HG03025 (cell line): Measurements from ENCODE around the gene OPCML.

Source experiments
- ATAC-seq: cut with Tn5 transposase; IDR thresholded peaks from one replicate; pipeline ENCODE4 v1.9.1; 2021; ENCODE audit warnings: mild to moderate bottlenecking, moderate library complexity; ENCODE audit not compliant: unreplicated experiment, low FRiP score

Gene OPCML

DNA sequence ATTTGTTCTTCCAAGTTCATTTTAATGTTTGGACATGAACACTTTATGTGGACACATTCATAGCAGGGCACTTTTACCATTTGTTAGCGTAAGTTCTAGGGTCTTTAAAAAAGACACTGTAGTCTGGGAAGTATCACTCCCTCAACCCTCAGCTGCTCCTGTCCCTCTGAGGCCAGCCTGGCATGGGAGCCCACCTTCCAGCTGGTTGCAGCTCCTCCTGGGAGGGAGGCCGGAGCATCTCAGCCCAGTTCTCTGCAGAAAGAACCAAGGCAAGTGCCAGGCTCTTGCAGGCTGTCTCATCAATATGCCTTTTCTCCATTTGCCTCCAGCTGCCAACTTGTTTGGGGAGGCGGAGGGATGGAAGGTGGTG, 150.6 kb downstream of the OPCML start:
- no peak for ATAC-seq

DNA sequence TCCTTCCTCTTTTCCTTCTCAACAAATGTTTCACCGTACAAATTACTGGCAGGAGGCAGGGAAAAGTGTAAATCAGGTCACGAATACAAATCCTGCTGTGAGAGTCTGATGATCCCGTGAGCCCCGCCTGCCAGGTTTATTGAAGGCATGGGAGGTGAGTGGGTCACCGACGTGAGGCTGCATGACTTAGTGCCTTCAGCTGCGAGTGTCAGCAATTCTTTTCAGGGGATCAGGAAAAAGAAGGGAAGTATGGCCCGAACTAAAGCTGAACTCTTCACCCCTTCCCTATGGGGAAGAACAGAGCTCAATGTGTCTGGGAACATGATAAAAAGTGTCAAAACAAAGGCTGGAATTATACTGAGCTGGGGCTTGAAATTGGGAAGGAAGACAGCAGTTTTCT, 166.2 kb downstream of the OPCML start:
- ATAC-seq = no peak

DNA sequence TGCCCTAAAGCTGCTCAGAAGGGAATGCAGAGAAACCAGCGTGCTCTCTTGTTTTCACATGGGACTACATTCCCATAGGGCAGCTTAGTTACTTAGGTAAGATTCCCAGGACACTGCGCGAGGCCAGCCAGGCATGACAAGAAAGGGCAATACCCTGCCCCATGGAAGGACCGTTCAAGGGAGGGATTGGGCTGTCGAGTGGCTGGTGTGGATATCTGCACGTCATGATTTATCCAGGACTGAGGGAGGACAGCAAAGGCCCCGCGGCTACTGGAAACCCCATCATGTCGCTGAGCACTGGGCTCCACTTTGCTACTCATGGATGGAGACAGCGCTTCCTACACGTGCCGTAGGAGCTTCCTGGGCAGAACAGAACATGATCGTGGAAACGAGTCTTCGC, 169.4 kb downstream of the OPCML start:
- ATAC-seq = no peak

DNA sequence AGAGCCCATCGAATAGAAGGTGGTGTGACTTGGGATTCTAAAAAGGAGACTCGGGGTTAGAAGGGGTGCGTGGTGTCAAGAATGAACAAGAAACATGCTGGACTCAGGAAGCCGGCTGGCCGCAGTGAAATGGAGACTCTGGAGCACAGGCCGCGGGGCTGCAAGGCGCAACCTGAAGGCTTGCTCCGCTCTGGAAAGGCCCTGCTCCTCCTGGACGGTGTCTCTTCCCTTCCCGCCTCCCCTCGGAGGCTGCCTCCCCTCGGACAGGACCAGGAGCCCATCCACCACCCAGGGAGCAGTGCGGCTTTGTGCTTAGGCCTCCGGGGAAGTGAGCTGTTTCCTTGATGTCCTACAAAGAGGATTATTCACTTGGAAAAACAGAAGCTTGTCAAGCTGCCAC, 170.1 kb downstream of the OPCML start:
- no peak for ATAC-seq

DNA sequence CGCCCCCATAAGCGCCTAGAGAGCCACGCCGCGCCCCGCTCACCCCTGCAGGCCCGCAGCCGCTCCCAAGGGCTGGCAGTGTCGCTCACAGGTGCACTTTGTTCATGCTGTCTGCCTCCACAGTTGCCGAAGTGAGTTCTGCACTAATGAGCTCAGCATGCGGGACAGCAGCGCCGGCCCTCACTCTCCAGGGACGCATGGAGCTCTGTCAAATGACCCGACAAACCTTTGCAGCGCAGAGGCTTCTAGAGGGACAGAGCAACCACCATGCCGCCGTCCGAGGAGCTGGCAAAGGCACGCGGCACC, 170.7 kb downstream of the OPCML start:
- ATAC-seq = no peak

DNA sequence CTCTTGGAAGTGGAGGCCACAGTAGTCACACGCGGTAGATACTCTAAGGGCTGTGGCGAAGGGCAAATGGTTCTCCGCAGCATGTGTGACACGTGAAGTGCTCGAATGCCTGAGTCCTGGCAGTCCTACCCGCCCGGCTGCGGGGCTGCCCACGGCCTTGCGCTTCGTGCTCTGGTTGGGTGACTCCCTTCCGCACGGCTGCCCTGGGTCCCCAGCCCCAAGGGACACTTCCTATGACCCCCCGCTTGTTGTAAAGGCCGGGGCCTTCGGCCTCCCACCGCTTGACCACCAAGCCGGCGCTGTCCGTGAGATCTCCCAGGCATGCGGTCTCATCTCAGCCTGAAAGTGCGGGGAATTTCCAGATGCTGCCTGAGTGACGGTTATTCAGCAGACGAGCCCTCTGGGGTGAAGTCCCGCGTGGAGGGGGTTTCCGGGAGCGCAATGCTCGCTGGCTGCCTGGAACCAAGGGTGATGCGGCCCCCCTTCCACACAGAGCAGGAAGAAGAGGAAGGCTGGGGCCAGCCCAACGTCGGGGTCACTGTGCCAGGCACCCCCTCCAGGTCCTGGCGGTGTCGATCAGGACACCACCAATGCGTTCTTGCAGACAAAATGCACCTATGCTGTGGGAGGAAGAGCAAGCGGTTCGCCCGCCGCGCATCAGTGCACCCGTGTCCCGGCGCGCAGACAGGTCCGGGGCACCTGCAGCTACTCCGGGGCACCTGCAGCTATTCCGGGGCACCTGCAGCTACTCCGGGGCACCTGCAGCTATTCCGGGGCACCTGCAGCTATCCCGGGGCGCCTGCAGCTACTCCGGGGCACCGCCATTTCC, 171.2 kb downstream of the OPCML start:
- ATAC-seq = no peak

DNA sequence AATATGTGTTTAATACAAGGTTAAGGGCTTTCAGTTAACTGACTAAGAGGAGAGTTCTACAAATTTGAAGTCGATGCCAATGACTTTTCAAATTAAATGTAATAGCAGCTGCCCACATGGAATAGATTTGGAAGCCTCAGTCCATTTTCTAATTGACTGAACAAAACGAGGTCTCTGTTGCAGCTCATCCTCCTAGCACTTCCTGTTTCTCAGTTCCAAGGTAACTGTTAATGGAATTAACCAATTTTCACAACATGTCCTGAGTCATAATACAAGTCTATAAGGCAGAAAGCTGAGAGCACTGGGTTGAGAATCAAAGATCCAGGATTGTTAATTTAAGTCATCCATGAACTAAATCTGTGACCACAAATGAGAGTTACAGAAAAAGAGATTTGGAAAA, 177.2 kb downstream of the OPCML start:
- no peak for ATAC-seq

DNA sequence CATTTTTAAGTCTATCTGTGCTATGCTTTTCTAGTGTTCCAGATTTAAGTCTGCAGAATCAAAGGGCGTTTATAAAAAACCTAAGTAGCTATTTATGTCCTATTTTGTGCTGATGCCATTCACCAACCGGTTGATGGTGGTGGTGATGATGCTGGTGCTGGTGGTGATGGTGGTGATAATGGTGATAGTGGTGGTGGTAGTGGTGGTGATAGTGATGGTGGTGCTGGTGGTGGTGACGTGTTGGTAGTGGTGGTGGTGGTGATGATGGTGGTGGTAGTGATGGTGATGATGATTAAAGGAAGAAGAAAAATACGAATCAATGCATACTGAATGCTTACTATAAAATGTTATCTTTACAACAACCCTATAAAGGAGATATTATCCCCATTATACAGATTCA, 178.2 kb downstream of the OPCML start:
- no peak for ATAC-seq

DNA sequence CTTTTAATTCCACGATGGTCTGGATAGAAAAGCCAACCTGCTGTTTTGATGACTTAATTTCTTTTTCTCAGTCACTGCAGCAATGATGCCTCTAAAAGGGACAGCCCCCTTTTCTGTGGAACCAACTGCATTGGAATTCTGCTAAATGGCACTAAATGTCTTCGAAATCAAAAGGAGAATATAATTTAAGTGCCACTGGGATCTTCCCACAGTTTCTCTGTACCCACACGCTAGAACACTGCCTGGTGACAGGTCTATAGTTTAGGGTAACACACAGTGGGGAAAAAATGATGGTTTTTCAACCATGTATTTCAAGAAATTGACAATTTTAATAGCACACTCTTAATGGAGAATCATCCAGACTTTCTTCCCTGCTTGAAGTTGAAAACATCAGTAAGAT, 182.3 kb downstream of the OPCML start:
- ATAC-seq = no peak

DNA sequence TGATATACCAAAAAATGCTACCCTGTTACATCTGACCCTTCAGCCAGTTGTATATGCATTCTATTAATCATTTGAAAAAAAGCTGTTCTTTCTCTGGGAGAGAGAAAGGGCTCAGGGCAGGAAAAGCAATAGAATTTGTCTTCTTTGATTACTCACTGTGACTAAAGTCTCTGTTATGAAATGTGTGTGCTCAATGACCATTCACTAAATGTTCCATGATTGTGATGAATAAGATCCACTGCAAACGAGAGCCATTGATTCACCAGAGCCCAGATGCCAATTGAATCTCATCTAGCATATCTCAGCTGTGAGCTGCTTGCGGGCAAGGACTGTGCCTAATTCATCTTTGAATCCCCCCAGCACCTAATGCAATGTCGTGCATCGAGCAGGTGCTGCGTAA, 184.3 kb downstream of the OPCML start:
- ATAC-seq = no peak

DNA sequence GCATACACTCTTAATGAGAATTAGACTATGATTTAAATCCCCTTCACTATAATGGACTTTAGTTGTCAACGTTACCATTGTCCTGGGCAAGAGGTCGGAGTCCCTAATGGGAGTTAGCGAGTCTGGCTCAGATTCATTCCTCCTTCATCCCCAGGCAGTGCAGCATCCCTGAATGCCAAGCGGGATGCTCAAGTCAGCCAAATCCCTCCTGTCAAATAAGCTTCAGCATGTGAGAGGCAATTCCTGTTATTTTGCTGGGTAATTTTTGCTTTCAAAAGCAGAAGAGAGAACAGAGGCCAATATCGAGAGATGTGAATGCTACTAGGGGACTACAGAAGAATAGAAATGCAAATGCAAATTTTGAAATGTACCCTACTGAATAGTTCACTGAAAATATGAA, 186.2 kb downstream of the OPCML start:
- ATAC-seq = no peak

DNA sequence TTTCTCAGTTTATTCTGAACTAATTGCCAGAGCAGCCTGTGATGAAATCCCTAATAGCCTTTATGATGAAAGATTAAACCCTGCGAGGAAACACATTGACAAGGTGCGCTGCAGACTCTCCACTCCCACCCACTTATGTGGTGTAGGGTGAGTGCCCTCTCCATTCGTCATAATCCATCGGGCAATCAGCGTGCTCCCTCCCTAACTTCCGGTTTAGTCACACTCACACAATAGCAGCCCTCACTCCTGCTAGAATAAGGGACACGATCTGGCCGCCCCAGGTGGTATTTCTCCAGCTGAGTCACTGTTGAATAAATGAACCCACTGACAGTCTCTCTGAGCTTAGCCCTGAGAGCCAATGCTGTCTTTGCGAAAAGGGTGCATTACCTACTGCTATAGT, 188.3 kb downstream of the OPCML start:
- ATAC-seq = no peak

DNA sequence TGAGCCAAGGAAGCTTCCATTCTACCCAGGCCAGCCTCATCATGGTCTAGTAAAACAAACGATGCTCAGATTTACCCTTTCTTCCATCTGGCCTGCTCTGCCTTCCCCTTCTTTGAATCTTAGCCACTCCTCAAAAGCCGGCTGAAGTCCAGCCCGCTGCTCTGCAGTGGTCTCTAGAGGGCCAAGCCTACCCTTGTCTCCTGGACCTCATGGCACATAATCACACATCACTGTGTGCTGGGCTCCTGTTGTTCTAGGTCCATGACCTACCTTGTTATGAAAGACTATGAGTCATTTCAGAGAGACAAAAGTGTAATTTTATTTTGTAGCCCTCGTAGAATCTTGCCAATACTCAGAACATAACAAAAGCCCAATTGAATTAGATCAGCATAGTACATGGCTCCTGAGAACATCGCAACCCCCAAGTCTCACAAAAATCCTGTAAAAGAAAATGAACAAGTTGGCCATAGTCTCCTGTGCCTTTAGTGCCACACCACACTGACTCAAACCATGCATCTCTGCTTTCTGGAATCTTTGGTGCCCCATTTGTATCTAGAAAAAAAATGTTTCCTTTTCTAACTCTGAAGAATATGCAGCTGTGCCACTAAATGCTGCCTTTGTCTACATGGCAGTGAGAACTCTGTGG, 192.7 kb downstream of the OPCML start:
- no peak for ATAC-seq

DNA sequence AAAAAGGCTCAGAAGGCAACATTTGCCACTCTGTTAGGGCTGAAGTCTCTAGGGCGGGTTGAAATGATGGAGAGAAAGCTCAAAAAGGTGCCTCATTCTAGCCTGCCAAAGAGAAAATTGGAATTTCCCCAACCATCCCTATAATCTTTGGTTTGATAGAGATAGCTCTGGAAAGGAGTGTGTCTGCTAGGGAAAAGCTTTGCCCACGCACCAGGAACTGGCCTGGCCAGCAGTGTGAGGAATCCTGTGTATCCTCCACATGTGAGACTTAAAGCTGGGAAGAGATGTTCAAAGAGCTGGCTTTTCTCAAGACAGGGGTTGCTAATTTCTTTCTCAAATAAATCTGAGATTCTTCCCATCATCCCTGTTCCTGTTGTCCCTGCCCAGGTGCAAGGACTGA, 193.7 kb downstream of the OPCML start:
- ATAC-seq = no peak

DNA sequence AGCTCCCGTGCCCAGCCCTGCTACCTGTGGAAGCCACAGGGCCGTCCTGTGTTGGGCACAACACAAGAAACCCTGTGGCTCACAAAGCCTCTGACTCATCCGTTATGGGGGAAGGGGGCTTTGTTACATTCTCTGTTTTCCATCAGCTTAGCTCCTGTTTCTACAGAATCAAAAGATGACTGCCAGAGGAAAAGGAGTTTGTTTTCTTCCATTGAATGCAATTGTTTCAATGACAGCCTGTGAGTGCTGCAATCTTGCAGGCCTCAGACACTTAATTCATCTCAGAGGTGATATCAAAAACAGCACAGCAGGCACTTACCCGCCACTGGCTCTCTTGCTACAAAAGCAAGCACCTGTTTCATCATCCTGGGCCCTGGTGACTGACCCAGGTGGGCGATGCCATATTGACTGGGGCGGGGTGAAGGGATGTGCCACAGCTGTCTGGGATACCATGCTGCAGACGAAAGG, 194.3 kb downstream of the OPCML start:
- no peak for ATAC-seq

DNA sequence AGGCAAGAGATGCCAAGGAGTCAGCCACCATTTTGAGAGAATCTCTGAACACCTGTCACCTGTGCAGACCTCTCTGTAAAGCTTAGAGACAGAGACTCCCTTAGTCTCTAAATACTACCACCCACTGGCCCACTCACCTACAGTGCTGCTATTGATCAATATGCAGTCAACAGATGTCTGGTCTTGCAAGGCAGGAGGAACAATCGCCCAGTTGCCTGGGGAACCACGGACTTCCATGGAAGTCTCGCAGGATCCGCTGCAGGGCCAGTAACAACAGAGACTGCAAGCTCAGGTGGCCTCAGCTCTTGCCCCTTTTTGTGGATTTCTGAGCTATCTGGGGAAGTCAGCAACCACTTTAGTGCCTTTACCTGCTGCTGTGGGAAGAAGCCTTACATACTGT, 195.1 kb downstream of the OPCML start:
- no peak for ATAC-seq

DNA sequence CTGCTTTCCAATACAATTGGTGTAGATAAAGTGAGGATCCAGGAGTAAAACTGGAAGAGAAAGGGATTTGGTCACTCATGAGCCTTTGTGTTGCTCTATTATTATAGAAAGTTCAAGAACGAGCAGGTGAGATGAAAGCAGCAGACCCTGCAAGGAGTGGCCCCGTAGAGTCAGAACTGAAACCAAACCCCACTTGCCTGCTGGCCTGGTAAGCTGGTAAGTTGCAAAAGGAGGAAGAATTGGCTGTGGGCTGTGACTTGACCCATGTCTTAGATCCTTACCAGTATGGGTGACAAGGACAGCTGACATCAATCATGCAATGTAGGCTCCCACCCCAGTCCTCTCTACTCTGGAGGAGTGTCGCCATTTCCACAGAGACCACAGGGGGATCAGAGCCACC, 201.3 kb downstream of the OPCML start:
- no peak for ATAC-seq

DNA sequence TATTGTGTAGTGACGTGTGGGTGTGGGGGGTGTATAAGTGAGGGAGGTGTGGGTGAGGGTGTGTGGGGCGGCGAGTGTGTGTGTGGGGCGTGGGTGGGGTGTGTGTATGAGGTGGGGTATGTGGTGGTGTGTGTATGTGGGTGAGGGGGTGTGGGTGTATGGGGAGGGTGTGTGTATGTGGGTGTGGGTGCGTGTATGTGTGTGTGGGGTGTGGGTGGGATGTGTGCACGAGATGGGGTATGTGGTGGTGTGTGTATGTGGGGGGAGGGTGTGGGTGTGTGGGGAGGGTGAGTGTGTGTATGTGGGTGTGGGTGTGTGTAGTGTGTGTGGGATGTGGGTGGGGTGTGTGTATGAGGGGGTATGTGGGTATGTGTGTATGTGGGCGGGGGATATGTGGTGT, 205.5 kb downstream of the OPCML start:
- ATAC-seq = no peak

DNA sequence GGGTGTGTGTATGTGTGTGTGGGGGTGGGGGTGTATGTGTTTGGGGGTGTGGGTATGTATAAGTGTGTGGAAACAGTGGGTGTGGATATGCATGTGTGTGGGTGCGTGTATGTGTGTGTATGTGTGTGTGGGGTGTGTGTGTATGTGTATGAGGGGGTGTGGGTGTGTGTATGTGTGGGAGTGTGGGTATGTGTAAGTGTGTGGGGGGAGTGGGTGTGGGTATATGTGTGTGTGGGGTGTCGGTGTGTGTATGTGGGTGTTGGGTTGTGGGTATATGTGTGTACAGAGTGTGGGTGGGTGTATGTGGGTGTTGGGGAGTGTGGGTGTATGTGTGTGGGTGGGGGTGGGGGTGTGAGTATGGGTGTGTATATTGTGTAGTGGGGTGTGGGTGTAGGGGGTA, 206.0 kb downstream of the OPCML start:
- ATAC-seq = no peak

DNA sequence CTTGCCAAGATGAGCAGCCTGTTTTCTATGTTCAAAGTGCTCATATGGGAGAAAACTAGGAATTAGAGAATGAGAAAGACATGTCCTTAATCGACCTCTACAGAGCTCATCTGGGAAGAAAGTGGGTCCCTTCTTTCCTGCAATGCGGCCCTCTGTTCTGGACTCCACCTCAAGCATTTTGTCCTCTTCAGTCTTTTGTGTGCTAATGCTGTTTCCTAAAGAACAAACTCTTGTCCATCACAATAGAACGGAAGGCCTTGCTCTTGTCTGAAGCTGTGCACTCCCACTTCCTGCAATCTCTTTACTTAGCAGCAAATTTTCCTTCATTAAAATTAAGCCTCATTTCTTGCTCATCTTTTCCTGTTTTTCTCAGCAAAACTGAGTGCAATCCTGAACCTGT, 206.6 kb downstream of the OPCML start:
- ATAC-seq = no peak

DNA sequence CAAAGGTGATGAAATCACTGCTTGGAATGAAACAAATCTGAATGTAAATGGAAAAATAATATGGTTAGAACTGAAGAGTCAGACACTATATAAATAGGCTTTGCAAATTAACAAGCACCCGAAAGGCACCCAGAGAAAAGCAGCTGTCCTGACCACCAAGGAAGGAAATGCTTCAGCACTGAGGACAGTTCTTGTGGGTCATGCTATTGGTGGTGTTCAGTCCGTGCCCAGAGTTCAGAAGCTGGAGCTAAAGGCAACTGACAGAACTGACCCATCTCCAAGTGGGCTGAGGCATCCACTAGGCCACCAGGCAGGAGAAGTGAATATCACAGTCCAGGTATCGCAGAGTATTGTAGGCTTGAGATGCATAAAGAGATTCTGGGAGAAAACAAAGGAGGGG, 208.9 kb downstream of the OPCML start:
- ATAC-seq = no peak

DNA sequence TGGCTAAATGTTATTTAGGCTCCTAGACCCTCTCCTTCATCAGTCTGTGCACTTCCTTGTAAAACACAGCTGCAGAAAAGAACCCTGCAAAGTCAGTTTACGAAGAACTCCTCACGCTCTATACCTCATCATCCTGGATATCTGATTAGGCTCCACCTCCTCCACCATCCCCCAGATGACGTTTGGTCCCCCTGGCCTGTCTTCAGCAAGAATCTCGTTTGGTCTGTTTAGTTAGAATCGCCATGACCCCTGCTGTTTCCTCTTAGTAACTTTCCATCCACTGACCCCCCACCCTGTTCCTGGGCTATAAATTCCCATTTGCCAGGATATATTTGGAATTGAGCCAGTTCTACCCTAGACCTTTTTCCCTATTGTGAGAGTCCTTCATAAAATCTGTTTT, 214.1 kb downstream of the OPCML start:
- ATAC-seq = no peak
